ENCODE measurements around the gene RASAL1.

RASAL1 gene

DNA sequence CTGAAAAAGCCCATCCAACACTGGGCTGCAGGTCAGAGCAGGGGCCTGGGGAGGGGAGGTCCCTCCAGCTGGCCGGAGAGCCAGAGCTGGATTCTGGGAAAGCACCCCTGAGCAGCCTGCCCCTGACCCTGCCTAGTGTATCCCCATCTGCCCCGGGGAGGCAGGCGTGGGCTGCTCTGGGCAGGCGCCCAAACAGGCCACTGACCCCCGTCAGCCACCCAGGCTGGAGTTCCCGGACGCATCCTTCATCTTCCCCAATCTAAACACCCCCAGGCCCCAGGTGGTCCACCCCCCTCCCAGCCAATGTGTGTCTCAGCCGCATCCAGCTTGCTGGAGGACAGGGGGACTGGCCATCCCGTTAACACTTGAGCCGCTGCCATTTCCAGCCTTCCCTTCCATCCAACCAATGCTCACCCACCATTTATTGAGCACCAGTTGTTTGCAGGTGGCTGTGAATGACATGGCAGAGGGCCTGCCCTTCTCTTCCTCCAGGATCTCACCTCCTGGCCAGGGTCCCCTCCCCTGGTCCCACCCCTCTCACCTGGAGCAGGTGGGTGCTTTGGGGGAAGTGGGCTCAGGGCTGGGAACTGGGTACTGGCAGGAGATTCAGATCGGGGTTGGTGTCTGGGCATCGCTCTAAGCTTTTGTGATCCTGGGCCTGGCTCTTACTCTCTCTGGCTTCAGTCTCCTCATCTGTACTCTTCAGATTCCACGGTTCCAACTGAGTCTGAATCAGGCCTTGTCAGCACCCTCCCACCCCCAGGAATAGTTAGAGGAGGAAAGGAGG, 79.8 kb downstream of the RASAL1 start:
- DNase-seq, result no peak

DNA sequence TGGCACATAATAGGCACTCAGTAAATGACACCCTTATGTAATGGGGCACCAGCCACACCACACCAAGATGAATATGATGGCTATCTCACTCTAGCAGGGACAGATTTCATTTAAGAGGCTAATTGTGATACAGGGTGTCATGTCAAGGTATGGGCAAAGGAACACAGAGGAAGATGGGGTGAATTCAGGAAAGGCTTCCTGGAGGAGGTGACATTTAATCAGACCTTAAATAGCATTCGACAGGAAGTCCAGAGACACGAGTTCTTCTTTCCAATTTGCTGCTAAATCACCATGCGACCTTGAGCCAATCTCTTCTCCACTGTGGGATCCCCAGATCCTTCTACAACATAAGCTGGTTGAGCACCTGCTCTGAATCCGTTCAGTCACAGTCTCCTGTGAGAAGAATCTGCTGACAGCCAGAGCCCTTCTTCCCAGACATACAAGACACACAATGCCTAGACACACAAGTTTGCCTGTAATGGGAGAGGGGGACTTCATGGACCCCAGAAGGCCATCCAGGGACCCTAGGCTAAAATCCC, 80.5 kb downstream of the RASAL1 start:
- no peak for DNase-seq

DNA sequence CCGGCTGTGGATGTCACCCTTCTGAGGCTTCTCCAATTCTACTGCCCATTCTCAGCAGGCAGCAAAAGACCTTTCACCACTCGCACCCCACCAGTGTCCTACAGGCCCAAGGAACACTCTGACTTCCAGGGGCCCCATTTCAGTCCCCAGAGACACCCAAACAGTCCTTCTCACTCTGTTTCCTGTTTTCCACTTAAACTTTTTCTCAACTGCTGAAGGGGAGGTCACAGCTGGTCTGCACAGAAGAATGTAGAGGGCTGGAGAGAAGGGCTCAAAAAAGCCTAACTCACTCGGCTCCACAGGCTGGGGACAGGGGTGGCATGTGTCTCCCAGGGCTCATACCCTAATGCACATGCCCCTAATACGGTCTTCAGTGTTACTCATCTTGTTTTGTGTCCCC, 83.2 kb downstream of the RASAL1 start:
- no peak for DNase-seq

DNA sequence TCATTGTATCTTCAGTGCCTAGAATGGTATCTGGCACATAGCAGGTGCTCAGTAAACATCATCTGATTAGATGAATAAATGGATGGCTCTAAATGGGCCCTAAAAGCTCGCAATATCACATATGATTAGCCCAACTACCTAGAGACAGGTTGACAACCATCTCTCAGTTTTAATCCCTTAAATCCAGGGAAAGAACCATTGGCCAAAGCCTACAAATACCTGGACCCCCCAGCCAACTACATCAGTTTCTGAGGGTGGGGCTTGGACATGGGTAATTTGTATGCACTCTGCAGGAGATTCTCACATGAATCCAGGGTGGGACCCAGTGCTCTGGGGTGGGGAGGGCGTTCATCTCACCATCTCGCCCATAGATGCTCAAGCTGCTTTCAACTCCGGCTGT, 83.8 kb downstream of the RASAL1 start:
- DNase-seq, result no peak

DNA sequence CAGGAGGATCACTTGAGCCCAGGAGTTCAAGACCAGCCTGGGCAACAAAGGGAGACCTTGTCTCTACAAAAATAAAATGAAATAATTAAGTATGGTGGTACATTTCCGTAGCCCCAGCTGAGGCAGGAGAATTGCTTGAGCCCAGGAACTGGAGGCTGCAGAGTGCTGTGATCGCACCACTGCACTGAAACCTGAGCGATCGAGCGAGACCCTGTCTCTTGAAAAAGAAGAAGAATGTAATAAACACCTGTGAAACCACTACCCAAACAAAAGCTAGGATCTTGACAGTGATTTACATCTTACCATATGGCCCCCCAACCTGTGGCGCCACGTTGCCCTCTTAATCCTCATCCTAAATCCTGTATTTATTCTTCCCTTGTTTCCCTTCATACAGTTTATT, 84.8 kb downstream of the RASAL1 start:
- no peak for DNase-seq

DNA sequence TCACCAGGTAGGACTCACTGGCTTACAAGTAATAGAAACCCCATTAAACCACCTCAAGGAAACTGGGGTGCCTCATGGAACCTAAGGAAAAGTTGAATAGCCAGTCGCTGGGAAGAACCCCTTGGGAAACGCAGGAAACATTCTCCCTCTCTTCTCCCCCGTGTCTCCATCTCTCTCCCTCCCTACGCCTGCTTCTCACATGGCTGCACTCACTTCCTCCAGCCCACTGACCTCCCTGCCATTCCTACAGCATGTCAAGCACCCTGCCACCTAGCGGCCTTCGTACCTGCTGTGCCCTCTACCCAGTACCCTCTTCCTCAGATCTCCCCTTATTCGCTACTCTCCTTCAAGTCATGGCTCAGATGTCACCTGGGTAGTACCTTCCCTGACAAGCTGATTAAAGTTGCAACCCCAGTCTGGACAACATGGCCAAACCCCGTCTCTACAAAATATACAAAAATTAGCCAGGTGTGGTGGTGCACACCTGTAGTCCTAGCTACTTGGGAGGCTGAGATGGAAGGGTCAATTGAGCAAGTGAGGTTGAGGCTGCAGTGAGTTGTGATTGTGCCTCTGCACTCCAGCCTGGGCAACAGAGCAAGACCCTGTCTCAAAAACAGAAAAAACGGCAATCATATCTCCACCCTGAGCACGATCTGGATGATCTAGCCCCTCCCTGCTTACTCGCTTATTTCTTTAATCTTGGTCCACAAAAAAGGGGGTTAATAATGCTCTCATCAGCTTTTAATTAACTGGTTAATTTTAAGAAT, 85.4 kb downstream of the RASAL1 start:
- no peak for DNase-seq

All from stimulated activated CD4-positive, alpha-beta T cell treated with anti-CD3 and anti-CD28 coated beads, Interleukin-2, amount 100 ng/mL, for 24 hours (primary cell).